GM23248 (cell line): ENCODE measurements around the gene HNMT.

Experiments used
- EZH2 ChIP-seq: fragments of 200-600 bp; sonication (generic); IDR thresholded peaks from 2 replicates; pipeline ENCODE4 v1.6.1; 2018; ENCODE audit warnings: antibody characterized with exemption, mild to moderate bottlenecking; ENCODE audit not compliant: insufficient read depth, poor library complexity, severe bottlenecking
- EZH2phosphoT487 ChIP-seq: fragments of 200-600 bp; sonication (generic); IDR thresholded peaks from 2 replicates; pipeline ENCODE4 v1.6.1; 2018; ENCODE audit warnings: antibody characterized with exemption, moderate library complexity, mild to moderate bottlenecking, low read depth; ENCODE audit not compliant: insufficient read depth

- TF ChIP-seq EZH2: no peak
- no peak for TF ChIP-seq EZH2phosphoT487
Measured at GRCh38 chr2:138009622-138010021, 45.3 kb downstream of the HNMT start.
